ENCODE data around the gene ZNF516. TPM values are rescaled to one million over a fixed set of nuclear protein-coding genes. Genes with fewer than 3 reads are reported as not detected.

The ZNF516 gene
- total and polyA plus RNA-seq, 2 of the 4 experiments (the other 2 are of a cell fraction): 7.9 to 16.9 TPM

DNA sequence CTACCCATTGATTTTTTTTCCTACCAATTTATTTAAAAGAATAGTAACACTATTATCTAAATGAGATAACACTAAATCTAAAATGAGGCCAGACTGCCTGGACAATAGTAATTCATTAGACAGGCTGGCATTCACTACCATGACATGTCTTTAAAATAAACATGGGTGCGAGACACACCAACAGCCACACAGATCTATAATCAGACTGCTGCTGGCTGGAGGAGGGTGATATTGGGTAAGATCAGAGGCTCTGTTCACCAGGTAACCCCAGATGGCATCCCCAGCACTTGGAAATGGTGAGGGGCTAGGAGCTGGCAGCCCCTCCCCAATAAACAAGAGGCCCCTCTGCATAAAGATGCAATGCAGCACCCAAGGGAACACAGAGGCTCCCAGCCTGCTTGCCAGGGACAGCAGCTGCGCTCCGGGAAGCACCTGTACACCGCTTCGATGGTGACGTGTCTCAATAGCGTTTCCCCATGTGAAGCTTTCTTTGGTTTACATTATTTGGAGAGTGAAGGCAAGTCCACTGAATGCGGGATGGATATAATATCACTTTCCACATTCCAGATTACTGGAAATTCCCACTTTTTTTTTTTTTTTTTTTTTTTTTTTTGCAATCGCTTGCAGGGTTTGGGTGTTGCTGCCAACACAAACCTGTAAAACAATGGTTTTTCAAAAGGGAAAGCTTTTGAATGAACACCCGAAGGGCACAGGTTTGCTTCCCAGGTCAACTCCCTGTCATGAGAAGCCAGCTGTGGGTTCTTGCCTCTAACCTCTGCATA is 159.0 kb downstream of the ZNF516 start:
- intact Hi-C loops (cut with micrococcal nuclease): no loop called here
- no peak overlapping the region for H3K27ac ChIP-seq (ENCODE audit: insufficient read depth, low read length)
- H3K56ac ChIP-seq (ENCODE audit: extremely low read depth, insufficient read depth, low read length): no peak overlapping the region
- H3K9me3 ChIP-seq (ENCODE audit: control insufficient read depth, insufficient read depth, low read length): peaks cover 6% of the 10 kb centered on the region; the same call in 1 of the 2 replicates
- no peak overlapping the region for H2BK5ac ChIP-seq (ENCODE audit: low read depth, low read length, poor library complexity, severe bottlenecking)
- no peak overlapping the region for H3K14ac ChIP-seq (replicated peaks; ENCODE audit: low read depth, low read length)
- H3K23ac ChIP-seq (ENCODE audit: low read depth, low read length): no peak overlapping the region
- no peak overlapping the region for H3K4ac ChIP-seq (ENCODE audit: low read depth, low read length)
- ChIA-PET CTCF (interaction anchor here (0.7 to 0.8 kb wide), 4 partner anchors 10 to 1387 kb away, joined by 3 to 8 read pairs (median 4); no protein-coding TSS in a partner anchor), POLR2A (ENCODE audit: unreplicated experiment) (interaction anchor here (0.6 kb wide), 1 partner anchor 1388 kb away, joined by 15 read pairs; no protein-coding TSS in a partner anchor)
- no peaks in the 10 kb centered on the region for H3K9me1 ChIP-seq (ENCODE audit: insufficient read depth, low read length)
- ATAC-seq (ENCODE audit: low read depth) (no peak), DNase-seq (no peak)
- no peak overlapping the region for H4K5ac ChIP-seq (ENCODE audit: low read depth, low read length)
- no peaks in the 10 kb centered on the region for H3K36me3 ChIP-seq (ENCODE audit: control insufficient read depth, insufficient read depth, low read length)
- H2AK5ac ChIP-seq (ENCODE audit: low read depth, low read length): no peak overlapping the region
- no peaks in the 10 kb centered on the region for H3K4me1 ChIP-seq (ENCODE audit: control insufficient read depth, insufficient read depth, low read length)
- in situ Hi-C loops (cut with MboI; ENCODE audit: low sequenced_read_pairs): no loop called here
- no peak overlapping the region for H2BK15ac ChIP-seq (ENCODE audit: low read depth, low read length)
- no peaks in the 10 kb centered on the region for H4K20me1 ChIP-seq (ENCODE audit: insufficient read depth, low read length)
- dilution Hi-C loops (cut with HindIII; ENCODE audit: low sequenced_read_pairs, unreplicated experiment): no loop called here
- H3K27me3 ChIP-seq (ENCODE audit: control insufficient read depth, insufficient read depth, low read length): no peaks in the 10 kb centered on the region; the same call in 1 of the 2 replicates
- H2BK120ac ChIP-seq (ENCODE audit: low read depth, low read length): no peak overlapping the region
- H3K18ac ChIP-seq (ENCODE audit: low read depth, low read length): no peak overlapping the region
- H2AFZ ChIP-seq (replicated peaks; ENCODE audit: low read length, poor library complexity): no peak overlapping the region
- no peak overlapping the region for H4K8ac ChIP-seq (ENCODE audit: low read depth in 2 of 2, low read length in 2 of 2)
- H3K4me3 ChIP-seq (ENCODE audit: insufficient read depth, low read depth, low read length): no peak overlapping the region
- H3K79me1 ChIP-seq (ENCODE audit: low read depth in 1 of 2, low read length in 2 of 2): no peaks in the 10 kb centered on the region
- H2BK20ac ChIP-seq (ENCODE audit: low read depth, low read length): no peak overlapping the region
- no TSS peak for BruUV-seq (replicated peaks)
- no peak overlapping the region for H3K9ac ChIP-seq (ENCODE audit: low read depth, low read length)
- WGBS, 2 experiments (ENCODE audit: extremely low coverage in 2 of 2, insufficient read length in 1 of 2): 60% methylated on average over 1 of the region's 10 CpGs; no CpG with 5 or more reads in 1 of the 2 experiments
- H3K4me2 ChIP-seq (ENCODE audit: low read depth, low read length): no peak overlapping the region
- no peak overlapping the region for H4K91ac ChIP-seq (ENCODE audit: insufficient read depth, low read depth, low read length)
- no peak overlapping the region for H2AK9ac ChIP-seq (replicated peaks; ENCODE audit: low read depth, low read length, poor library complexity)
- TF ChIP-seq, protein P1, sequence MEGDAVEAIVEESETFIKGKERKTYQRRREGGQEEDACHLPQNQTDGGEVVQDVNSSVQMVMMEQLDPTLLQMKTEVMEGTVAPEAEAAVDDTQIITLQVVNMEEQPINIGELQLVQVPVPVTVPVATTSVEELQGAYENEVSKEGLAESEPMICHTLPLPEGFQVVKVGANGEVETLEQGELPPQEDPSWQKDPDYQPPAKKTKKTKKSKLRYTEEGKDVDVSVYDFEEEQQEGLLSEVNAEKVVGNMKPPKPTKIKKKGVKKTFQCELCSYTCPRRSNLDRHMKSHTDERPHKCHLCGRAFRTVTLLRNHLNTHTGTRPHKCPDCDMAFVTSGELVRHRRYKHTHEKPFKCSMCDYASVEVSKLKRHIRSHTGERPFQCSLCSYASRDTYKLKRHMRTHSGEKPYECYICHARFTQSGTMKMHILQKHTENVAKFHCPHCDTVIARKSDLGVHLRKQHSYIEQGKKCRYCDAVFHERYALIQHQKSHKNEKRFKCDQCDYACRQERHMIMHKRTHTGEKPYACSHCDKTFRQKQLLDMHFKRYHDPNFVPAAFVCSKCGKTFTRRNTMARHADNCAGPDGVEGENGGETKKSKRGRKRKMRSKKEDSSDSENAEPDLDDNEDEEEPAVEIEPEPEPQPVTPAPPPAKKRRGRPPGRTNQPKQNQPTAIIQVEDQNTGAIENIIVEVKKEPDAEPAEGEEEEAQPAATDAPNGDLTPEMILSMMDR (conservative IDR thresholded peaks at IDR 0.05; ENCODE audit: low read depth, low read length): no peak
- TF ChIP-seq FOS (IDR thresholded peaks at IDR 0.05; ENCODE audit: low read depth, low read length) (no peak), RCOR1 (IDR thresholded peaks at IDR 0.05; ENCODE audit: insufficient replicate concordance, low read length) (no peak), NFE2L2 (IDR thresholded peaks at IDR 0.05; ENCODE audit: low read depth, low read length) (no peak), CEBPB (IDR thresholded peaks at IDR 0.05; ENCODE audit: low read depth, low read length) (no peak), MAZ (IDR thresholded peaks at IDR 0.05; ENCODE audit: borderline replicate concordance, low read depth, low read length) (no peak), SMC3 (IDR thresholded peaks at IDR 0.05; ENCODE audit: low read depth, low read length) (no peak), BHLHE40 (IDR thresholded peaks at IDR 0.05; ENCODE audit: low read depth, low read length) (no peak), POLR2A (IDR thresholded peaks at IDR 0.05; ENCODE audit: low read depth, low read length) (no peak), RFX5 (IDR thresholded peaks at IDR 0.05; ENCODE audit: low read depth, low read length) (no peak), CHD1 (IDR thresholded peaks at IDR 0.05; ENCODE audit: low read depth, low read length) (no peak), MXI1 (IDR thresholded peaks at IDR 0.05; ENCODE audit: borderline replicate concordance, low read depth, low read length) (no peak), MAFK (IDR thresholded peaks at IDR 0.05; ENCODE audit: low read depth, low read length) (no peak)
- TF ChIP-seq, protein P2, sequence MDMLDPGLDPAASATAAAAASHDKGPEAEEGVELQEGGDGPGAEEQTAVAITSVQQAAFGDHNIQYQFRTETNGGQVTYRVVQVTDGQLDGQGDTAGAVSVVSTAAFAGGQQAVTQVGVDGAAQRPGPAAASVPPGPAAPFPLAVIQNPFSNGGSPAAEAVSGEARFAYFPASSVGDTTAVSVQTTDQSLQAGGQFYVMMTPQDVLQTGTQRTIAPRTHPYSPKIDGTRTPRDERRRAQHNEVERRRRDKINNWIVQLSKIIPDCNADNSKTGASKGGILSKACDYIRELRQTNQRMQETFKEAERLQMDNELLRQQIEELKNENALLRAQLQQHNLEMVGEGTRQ (IDR thresholded peaks at IDR 0.05; ENCODE audit: low read depth, low read length): no peak
- TF ChIP-seq, protein P3, sequence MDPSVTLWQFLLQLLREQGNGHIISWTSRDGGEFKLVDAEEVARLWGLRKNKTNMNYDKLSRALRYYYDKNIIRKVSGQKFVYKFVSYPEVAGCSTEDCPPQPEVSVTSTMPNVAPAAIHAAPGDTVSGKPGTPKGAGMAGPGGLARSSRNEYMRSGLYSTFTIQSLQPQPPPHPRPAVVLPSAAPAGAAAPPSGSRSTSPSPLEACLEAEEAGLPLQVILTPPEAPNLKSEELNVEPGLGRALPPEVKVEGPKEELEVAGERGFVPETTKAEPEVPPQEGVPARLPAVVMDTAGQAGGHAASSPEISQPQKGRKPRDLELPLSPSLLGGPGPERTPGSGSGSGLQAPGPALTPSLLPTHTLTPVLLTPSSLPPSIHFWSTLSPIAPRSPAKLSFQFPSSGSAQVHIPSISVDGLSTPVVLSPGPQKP (IDR thresholded peaks at IDR 0.05; ENCODE audit: borderline replicate concordance, low read depth, low read length): no peak
